Measurements from ENCODE around the gene GPHB5. TPM values are rescaled to one million over a fixed set of nuclear protein-coding genes. Genes with fewer than 3 reads are reported as not detected.
"Not testable (repeated sequence)": the region's sequence is repeated elsewhere in the genome, so short reads cannot be mapped to it uniquely, and the experiment has no call there.

Gene GPHB5
- total RNA-seq, 1 experiment from 2014 or later: not detected

DNA sequence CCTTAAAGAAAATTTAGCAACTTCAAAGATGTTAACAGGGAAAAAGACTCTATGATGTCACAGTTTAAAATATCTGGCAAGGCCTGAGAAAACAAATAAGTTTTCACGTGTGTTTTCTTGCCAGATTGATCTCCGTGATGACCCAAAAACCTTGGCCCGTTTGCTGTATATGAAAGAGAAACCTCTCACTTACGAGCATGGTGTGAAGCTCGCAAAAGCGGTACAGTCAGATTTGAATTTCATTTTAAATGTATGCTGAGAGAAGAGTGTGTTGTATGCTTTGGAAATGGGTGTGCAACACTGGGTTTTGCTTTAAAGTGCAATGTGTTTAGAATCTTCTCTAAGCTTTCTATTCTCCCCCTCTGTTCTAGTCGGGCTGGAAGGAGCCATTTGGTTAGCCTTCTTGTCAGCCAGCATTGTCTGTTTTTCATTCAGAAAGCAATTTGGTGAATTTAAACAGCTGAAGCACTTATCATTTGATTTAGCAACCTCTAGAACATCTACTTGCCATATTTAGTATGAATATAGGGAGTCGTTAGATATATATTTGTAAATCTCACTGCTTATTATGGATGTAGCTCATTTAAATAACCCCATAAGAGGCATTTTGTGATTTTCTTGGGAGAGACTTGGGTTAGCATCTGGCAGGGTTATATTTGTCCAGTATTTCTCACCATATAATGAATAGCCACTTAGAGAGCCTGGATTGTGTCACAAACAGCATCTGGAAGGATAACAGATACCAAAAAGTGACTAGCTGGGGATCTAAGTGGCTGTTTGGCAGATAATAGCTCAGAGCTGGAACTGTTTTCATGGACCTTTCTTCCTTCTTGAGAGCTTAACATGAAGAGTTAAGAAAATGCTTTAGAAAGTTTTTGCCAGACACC is 35.5 kb downstream of the GPHB5 start:
- no peak overlapping the region for H3K9ac ChIP-seq (ENCODE audit: low read length)
- TF ChIP-seq EZH2 (IDR thresholded peaks at IDR 0.05; ENCODE audit: low read length, unreplicated experiment) (no peak), EZH2phosphoT487 (IDR thresholded peaks at IDR 0.05; ENCODE audit: borderline replicate concordance, low read length) (no peak)
- POLR2A ChIA-PET (ENCODE audit: unreplicated experiment): no interaction called here
- H3K9me3 ChIP-seq (ENCODE audit: low read length): no peaks in the 10 kb centered on the region
- H3F3A ChIP-seq (ENCODE audit: low read length, unreplicated experiment): no peaks in the 10 kb centered on the region
- no TSS peak for BruUV-seq (replicated peaks)
- H3K79me2 ChIP-seq (ENCODE audit: low read length): no peaks in the 10 kb centered on the region
- ATAC-seq (0 out of 2 replicates have a peak, but pooled peaks have one; percentile 15), DNase-seq (no peak)
- H3K9me2 ChIP-seq (replicated peaks; ENCODE audit: low read length): no peaks in the 10 kb centered on the region
- CTCF ChIA-PET: no interaction called here
- no peaks in the 10 kb centered on the region for H3K4me1 ChIP-seq (ENCODE audit: insufficient read depth, low read length)
- H3K27me3 ChIP-seq (ENCODE audit: low read length): peaks cover 90% of the 10 kb centered on the region
- intact Hi-C loops (cut with micrococcal nuclease): no loop called here
- no peaks in the 10 kb centered on the region for H3K36me3 ChIP-seq (ENCODE audit: low read depth, low read length)
- H3K27ac ChIP-seq (ENCODE audit: low read length): no peak overlapping the region
- H3K4me2 ChIP-seq (ENCODE audit: low read length): no peak overlapping the region
- H2AFZ ChIP-seq (ENCODE audit: low read length): no peak overlapping the region
- H3K4me3 ChIP-seq (ENCODE audit: low read length): no peak overlapping the region
- no peaks in the 10 kb centered on the region for H4K20me1 ChIP-seq (ENCODE audit: low read length)

GRCh38 chr14:63279933-63280332 is 38.8 kb downstream of the GPHB5 start:
- H3K27ac ChIP-seq (ENCODE audit: low read length); POLR2A ChIA-PET (ENCODE audit: unreplicated experiment); intact Hi-C loops (cut with micrococcal nuclease); CTCF ChIA-PET; H3K79me2 ChIP-seq (ENCODE audit: low read length); ATAC-seq; H4K20me1 ChIP-seq (ENCODE audit: low read length); H3K4me2 ChIP-seq (ENCODE audit: low read length); BruUV-seq (replicated peaks); H3F3A ChIP-seq (ENCODE audit: low read length, unreplicated experiment); H3K9ac ChIP-seq (ENCODE audit: low read length); DNase-seq; H3K4me3 ChIP-seq (ENCODE audit: low read length); H3K36me3 ChIP-seq (ENCODE audit: low read depth, low read length); H2AFZ ChIP-seq (ENCODE audit: low read length); H3K4me1 ChIP-seq (ENCODE audit: insufficient read depth, low read length); H3K9me2 ChIP-seq (replicated peaks; ENCODE audit: low read length); H3K9me3 ChIP-seq (ENCODE audit: low read length): not testable (repeated sequence)
- peaks cover 57% of the 10 kb centered on the region for H3K27me3 ChIP-seq (ENCODE audit: low read length)

- ATAC-seq: no peak
- BruUV-seq (replicated peaks): no TSS peak
- intact Hi-C loops (cut with micrococcal nuclease): no loop called here
Measured at GRCh38 chr14:63277591-63278183, 41.0 kb downstream of the GPHB5 start.

More at GRCh38 chr14:63277591-63278183, 41.0 kb downstream of the GPHB5 start:
- H3K79me2 ChIP-seq (ENCODE audit: low read length): no peaks in the 10 kb centered on the region
- DNase-seq: no peak
- no peaks in the 10 kb centered on the region for H3K9me3 ChIP-seq (ENCODE audit: low read length)
- H3F3A ChIP-seq (ENCODE audit: low read length, unreplicated experiment): no peaks in the 10 kb centered on the region
- no peaks in the 10 kb centered on the region for H3K9me2 ChIP-seq (replicated peaks; ENCODE audit: low read length)
- no peak overlapping the region for H3K4me3 ChIP-seq (ENCODE audit: low read length)
- no peak overlapping the region for H3K9ac ChIP-seq (ENCODE audit: low read length)
- no peak overlapping the region for H3K27ac ChIP-seq (ENCODE audit: low read length)
- no peaks in the 10 kb centered on the region for H3K36me3 ChIP-seq (ENCODE audit: low read depth, low read length)
- ChIA-PET CTCF (interaction anchor here (0.6 to 0.8 kb wide), 2 partner anchors 103 to 1099 kb away, joined by 3 read pairs; no protein-coding TSS in a partner anchor), POLR2A (ENCODE audit: unreplicated experiment) (no interaction called here)
- H4K20me1 ChIP-seq (ENCODE audit: low read length): no peaks in the 10 kb centered on the region
- H2AFZ ChIP-seq (ENCODE audit: low read length): no peak overlapping the region
- H3K27me3 ChIP-seq (ENCODE audit: low read length): peaks cover 44% of the 10 kb centered on the region
- TF ChIP-seq EZH2 (IDR thresholded peaks at IDR 0.05; ENCODE audit: low read length, unreplicated experiment) (no peak), CTCF (conservative IDR thresholded peaks at IDR 0.05; ENCODE audit: low read depth, low read length) (no peak), EZH2phosphoT487 (IDR thresholded peaks at IDR 0.05; ENCODE audit: borderline replicate concordance, low read length) (no peak)
- no peak overlapping the region for H3K4me2 ChIP-seq (ENCODE audit: low read length)
- H3K4me1 ChIP-seq (ENCODE audit: insufficient read depth, low read length): no peaks in the 10 kb centered on the region

Measured in PC-3 (cell line).